Measurements from ENCODE around the gene PLA2G4E.

DNA sequence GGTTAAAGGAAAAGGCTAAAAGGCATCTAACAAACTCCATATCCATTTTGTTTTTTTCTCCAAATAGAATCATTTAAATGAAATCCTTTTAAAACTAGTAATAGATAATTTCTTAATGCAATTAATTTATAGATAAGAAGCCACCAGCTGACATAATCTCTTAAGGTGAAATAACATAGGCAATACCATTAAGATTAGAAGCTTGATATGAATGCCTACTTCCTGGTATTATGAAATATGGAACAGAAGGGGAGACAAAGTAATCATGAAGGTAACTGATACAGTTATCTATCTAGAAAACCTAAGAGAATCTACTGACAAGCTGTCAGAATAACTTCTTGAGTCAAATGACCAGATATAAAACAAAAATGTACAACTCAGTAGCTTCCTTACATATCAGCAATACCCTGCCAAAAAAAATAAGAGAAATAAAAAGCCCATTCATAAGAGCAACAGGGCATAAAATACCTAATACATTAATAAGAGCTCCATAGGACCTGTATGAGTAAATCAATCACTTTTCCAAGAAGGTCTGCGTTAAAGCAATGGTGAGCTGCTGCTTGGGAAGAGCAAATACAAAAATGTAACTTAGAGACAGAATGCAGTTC, 59.1 kb downstream of the PLA2G4E start:
- TF ChIP-seq POLR2A (IDR thresholded peaks at IDR 0.05) = no peak
- TF ChIP-seq, protein P1, sequence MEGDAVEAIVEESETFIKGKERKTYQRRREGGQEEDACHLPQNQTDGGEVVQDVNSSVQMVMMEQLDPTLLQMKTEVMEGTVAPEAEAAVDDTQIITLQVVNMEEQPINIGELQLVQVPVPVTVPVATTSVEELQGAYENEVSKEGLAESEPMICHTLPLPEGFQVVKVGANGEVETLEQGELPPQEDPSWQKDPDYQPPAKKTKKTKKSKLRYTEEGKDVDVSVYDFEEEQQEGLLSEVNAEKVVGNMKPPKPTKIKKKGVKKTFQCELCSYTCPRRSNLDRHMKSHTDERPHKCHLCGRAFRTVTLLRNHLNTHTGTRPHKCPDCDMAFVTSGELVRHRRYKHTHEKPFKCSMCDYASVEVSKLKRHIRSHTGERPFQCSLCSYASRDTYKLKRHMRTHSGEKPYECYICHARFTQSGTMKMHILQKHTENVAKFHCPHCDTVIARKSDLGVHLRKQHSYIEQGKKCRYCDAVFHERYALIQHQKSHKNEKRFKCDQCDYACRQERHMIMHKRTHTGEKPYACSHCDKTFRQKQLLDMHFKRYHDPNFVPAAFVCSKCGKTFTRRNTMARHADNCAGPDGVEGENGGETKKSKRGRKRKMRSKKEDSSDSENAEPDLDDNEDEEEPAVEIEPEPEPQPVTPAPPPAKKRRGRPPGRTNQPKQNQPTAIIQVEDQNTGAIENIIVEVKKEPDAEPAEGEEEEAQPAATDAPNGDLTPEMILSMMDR (IDR thresholded peaks at IDR 0.05) = no peak
